Right forelimb (tissue), 1 donor: ENCODE results near the gene NUDT3.
"Not testable (repeated sequence)": the region's sequence is repeated elsewhere in the genome, so short reads cannot be mapped to it uniquely, and the experiment has no call there.

Experiments used
- DNase-seq: peaks from one replicate; pipeline ENCODE4 v3.0.0-alpha.2; 2018

The NUDT3 gene

DNA sequence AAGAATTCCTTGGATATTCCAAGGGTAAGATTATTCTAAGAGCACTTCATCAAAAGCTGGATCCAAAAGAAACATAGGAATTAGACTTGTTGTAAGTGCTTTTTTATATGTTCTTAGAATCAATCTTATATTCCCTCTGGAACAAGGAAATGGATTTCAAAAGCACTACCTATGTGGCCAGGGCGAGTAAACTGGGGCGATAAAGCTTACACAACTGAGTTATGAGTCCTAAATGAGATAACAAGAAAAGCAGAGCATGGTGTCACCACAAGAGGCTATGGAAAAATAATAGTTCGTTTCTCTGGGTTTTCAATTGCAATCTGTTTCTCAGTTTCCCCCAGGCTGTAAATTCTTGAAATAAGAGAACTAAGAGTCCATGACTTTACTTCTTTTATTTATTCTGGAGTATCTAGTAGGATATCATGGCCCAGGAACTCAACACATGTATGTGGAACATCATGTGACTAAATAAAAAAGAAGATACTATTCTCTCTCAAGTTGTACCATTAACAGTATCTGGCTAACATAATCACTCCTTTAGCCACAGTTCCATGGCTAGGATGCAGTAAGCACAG lies 51.5 kb downstream of the NUDT3 start:
- DNase-seq, result no peak

DNA sequence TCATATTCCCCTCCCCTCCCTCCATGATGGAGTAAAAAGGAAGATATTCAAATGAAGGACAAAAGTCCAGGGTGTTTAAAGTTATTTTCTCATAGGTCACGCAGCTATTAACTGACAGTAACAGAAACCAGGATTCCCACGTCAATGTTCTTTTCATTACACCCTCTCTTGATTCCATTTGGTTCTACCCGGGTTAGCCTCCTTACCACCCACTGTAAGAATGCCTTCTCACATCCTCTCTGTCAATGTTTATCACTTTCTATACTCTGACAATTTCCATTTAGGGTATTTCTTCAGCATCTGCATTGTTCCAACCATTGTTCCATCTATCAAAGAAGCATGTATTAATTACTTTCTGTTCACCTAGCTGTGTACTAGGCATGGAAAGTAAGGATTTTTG lies 52.1 kb downstream of the NUDT3 start:
- no peak for DNase-seq

DNA sequence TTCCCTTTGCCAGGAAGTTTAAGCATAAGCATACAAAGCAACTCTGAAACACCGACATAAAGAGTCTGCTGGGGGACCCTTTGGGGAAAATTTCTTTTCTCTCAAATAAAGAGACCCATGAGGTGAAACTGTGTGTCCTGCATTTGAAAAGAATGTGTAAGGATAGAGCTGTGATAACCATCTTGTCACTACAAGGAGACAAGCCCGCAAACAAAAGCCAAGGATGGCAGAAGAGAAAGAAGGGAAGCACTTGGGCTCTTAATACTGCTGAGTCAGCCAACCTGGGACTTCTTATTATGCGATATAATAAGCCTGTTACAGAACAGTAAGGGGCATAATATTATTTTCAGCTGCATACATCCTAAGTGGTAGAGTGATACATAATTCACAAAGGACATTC lies 52.5 kb downstream of the NUDT3 start:
- no peak for DNase-seq

DNA sequence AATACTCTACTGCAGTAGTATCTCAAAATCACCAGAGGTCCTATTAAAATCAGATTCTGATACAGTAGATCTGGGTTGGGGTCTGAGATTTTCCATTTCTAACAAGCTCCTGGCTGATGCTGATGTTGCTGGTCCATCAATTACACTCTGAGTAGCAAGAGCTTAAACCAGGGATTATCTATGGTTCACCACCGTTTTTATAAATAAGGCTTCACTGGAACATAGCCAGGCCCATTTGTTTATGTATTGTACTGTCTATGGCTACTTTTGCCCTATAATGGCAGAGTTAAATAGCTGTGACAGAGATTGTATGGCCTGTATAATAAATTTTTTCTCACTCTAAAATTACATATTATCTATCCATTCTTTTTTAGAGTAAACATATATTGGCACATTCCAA lies 53.0 kb downstream of the NUDT3 start:
- no peak for DNase-seq

DNA sequence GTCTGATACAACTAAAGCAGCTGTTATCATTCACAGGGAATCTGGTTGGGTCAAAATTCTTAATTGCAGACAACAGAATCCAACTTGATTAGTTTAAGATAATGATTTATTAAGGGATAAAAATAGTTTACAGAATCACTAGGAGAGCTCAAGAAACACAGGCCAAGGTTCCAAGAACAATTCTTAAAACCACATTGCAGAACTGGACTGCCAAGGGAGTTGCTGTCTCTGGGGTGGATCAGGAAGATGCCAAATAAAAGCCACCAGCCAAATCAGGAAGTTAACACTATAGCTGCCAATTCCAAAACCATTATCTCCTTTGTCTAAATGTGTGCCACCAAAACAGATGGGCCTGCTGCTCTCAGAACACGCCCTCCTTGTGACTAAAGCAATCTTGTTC lies 53.7 kb downstream of the NUDT3 start:
- no peak for DNase-seq

DNA sequence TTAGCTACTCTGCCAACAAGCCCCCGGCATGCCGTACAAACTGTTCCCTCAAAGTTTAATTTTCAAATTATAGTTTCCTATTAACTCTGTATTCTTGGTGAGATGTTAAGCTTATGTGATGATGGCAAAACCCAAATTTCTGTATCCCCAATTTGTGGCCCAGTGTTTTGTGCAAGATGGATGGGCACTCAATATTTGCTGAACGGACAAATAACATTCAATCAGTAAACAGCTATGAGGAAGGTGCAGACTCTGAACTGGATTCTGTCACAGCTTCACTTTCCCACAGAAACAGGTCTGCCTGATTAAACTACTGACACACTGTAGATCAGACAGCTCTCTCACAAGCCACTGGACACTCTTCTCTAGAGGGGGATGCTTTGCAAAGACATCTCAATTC lies 54.1 kb downstream of the NUDT3 start:
- DNase-seq, result no peak

DNA sequence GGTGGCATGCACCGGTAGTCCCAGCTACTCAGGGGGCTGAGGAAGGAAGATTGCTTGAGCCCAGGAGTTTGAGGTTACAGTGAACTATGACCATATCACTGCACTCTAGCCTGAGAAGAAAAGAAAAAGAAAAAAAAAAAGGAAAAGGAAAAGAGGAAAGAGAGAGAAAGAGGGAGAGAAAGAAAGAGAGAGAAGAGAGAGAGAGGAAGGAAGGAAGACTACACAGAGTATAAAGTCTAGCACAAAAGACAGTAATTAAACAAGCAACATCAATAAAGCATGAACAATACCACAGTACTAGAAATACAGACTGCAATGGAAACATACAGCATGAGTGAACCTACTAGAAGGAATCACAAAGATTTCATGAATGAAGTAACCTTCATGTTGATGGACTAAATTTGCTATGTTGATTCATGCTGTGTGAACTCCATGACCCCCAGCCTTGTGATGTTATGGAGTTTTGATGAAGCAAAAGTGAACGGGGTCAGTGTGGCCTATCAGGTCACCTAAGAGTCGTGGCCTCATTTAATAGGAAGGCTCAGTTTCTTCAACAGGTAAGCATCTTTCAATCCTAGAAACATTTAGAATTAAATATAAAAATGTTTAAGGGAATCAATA lies 57.6 kb downstream of the NUDT3 start:
- DNase-seq, result no peak

DNA sequence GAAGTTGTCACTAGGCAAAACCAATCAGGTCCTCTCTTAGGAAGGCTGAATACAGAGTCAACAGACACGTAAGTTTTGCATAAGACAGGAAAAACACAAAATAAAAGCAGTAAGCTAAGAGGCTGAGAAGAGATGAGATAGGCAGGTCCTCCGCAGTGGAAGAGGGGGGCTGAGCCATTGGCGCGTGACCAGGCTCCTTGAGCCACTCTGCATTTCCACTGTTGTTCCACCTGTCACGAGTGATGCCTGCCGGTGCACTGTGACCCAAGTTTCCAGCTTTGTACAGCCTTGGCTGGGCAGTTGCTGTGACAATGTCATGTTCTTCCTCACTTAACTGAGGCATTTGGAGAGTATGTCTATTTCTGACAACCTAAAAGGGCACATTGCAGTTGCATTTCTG lies 58.6 kb downstream of the NUDT3 start:
- no peak for DNase-seq

DNA sequence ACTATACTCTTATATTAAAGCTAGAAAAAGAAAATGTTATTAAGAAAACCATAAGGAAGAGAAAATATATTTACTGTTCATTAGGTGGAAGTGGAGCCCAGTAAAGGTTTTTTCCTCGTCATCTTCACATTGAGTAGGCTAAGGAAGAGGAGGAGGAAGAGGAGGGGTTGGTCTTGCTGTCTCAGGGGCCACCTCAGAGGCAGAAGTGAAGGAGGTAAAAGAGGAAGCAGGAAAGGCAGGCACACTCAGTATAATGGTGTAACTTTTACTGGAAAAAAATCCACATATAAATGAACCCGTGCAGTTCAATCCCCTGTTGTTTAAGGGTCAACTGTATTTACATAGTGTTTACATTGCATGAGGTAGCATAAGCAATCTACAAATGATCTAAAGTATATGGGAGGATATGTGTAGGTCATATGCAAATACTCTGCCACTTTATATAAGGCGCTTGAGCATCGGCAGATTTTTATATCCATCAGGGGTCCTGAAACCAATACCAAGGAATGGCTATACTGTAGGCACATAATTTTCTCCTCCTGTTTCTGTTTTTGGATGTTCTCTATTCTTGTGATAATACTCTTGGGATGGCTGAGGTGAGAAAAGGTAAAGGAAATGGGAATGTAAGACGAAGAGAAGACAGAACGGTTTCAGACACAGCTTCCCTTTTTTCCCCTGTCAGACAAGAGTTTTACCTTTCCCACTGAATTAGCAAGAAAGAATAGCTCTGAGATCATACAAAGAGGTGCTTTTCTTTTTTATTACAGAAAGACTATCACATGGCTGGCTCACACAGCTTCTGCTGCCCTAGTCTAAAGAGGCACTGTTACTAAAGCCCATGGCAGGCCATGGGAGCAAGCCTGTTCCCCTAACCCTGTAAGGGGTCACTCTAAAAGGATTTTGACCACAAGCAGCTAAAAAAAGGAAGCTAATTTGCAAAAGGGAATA lies 59.9 kb downstream of the NUDT3 start:
- no peak for DNase-seq

DNA sequence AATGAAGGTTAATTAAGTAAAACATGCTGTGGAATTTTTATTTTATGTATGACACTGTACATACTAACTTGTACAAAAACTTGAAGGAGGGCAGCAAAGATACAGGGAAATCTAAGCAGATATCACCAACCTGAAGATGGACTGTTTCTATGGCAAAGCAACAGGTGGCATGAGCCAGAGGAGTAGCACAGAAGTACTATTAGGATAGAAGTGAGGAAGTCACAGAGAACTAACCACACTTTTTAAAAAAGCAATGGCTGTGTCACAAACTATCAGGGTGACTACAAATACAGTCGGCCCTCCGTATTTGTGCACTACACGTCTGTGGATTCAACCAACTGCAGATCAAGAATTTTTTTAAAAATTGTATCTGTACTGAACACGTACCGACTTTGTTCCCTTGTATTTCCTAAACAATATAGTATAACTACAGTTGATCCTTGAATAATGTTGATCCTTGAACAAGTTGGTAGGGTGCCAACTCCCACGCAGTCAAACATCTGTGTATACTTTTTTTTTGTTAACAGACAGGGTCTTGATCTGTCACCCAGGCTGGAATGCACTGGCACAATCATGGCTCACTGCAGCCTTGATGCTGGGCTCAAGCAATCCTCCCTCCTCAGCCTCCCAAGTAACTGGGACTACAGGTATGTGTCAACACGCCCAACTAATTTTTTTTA lies 61.0 kb downstream of the NUDT3 start:
- no peak for DNase-seq

DNA sequence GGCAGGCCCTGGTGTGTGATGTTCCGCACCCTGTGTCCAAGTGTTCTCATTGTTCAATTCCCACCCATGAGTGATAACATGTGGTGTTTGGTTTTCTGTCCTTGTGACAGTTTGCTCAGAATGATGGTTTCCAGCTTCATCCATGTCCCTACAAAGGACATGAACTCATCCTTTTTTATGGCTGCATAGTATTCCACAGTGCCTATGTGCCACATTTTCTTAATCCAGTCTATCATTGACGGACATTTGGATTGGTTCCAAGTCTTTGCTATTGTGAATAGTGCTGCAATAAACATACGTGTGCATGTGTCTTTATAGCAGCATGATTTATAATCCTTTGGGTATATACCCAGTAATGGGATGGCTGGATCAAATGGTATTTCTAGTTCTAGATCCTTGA lies 62.7 kb downstream of the NUDT3 start:
- DNase-seq, result not testable (repeated sequence)

DNA sequence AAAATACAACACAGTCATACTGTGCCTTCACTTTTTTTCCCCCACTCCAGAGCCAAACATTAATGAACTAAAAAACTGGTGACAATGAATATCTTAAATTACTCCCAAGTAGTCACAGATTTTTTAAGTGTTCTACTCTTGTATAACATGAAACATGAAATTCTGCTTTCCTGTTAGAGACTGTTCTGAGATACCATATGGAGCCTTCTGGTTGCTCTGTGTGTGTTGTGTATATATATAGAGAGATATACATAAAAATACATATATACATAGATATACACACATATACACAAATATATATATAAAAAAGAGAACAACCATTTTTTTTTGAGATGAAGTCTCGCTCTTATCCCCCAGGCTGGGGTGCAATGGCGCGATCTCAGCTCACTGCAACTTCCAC lies 63.5 kb downstream of the NUDT3 start:
- no peak for DNase-seq

DNA sequence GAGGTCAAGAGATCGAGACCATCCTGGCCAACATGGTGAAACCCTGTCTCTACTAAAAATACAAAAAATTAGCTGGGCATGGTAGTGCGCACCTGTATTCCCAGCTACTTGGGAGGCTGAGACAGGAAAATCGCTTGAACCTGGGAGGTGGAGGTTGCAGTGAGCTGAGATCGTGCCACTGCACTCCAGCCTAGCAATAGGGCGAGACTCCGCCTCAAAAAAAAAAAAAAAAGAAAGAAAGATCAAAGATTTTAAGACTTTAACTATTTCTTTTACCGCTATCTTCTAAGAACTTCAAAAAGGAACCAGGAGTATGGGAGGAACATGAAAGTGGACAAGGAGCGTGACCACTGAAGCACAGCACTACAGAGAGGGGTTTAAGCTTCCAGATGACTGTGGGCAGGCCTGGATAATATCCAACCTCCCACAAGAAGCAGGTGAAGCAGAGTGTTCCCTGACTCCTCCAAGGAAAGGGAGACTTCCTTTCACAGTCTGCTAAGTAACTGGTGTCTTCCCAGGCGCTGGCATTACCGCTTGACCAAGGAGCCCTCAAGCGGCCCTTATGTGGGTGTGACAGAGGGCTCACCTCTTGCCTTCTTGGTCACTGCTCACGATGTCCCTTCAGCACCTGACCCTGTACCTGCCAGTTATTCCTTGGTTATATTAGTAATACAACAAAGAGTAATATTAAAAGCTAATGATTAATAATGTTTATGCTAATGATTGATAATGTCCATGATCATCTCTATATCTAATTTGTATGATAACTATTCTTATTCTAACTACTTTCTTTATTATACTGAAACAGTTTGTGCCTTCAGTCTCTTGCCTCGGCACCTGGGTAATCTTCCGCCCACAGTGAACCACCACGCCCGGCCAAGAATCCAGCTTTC lies 64.9 kb downstream of the NUDT3 start:
- not testable (repeated sequence) for DNase-seq

DNA sequence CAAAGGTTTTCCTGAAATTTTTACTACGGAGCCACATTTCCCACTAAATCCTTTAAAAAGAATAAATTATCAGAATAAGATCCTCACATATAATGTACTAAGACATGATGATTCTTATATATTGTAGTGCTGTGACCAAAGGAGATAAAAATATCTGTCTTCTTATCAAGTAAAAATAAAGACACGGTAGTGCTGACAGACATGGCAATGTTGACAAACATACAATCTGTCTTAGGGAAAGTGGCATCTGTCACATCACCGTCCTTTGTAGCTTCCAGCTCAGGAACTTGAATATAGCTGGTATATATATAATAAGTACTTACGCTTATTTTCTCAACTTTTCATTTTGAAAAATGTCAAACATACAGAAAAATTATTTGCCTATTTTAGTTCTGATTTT lies 66.8 kb downstream of the NUDT3 start:
- DNase-seq, result no peak

DNA sequence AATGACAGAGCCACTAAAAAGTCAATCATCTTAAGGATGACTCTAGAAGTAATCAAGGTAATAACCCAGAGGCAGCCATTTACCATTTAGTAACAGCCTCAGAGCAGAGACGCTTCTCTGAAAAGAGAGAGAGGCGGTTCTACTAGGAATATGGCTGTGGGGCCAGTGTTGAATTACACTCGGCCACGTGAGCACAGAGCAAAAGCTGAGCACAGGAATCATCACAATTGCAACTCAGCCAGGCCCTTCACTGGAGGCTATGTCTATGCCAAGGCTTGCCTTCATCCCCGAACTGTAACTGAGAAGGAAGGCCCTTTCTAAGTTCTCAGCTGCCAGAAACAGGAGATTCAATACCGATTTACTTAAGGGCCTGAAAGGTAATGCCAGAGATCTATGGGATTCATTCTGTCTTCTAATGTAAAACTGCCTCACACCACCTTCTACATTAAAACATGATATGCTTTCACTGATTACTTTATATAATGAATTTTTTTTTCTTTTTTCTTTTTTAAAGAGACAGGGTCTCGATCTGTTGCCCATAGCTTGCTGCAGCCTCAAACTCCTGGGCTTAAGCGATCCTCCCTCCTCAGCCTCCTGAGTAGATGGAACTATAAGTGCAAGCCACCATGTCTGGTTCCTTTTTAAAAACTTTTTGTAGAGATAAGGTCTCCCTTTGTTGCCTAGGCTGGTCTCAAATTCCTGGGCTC lies 67.6 kb downstream of the NUDT3 start:
- peak; percentile 67 for DNase-seq

DNA sequence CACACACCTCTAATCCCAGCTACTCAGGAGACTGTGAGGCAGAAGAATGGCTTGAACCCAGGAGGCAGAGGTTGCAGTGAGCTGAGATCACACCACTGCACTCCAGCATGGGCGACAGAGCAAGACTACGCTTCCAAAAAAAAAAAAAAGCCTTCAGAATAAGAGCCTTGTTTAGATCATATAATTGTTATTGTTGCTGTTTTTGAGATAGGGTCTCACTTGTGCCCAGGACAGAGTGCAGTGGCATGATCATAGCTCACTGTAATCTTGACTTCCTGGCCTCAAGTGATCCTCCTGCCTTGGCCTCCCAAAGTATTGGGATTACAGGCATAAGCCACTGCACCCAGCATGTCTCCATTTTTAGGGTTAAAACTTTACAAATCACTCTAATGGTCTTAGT lies 68.2 kb downstream of the NUDT3 start:
- DNase-seq, result not testable (repeated sequence)

DNA sequence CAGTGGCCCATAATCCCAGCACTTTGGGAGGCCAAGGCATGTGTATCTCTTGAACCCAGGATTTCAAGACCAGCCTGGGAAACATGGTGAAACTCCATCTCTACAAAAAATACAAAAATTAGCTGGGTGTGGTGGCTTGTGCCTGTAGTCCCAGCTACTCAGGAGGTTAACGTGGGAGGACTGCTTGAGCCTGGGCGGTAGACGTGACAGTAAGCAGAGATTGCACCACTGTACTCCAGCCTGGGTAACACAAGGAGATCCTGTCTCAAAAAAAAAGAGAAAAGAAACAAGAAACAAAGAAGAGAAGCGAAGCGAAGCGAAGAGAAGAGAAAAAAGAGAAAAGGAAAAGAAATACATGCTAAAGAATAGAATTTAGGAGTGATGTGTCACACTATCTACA lies 69.2 kb downstream of the NUDT3 start:
- DNase-seq, result no peak

DNA sequence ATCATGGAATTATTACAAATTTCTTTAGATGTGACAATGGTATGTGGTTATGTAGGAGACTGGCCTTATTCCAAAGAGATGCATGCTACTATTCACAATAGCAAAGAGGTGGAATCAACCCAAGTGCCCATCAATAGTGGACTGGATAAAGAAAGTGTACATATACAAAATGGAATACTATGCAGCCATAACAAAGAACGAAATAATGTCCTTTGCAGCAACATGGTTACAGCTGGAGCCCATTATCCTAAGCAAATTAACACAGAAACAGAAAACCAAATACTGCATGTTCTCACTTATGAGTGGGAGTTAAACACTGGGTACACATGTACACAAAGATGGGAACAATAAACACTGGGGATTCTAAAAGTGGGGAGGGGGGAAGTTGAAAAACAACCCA lies 69.7 kb downstream of the NUDT3 start:
- no peak for DNase-seq

DNA sequence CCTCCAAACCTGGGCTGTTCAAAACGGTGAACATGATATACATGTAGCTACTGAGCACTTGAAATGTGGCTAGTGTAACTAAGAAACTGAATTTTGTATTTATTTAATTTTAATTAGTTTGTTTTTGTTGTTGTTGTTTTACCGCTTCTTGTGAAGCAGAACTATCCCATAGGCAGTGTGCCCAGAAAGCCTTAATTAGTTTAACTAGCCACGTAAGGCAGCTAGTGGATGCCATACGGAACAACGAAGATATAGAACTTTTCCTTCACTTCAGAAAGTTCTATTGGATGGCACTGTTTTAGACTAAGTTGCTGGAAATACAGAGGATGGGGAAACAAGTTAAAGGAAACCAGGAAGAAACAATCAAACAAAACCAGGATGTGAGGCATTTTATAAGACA lies 70.6 kb downstream of the NUDT3 start:
- no peak for DNase-seq

DNA sequence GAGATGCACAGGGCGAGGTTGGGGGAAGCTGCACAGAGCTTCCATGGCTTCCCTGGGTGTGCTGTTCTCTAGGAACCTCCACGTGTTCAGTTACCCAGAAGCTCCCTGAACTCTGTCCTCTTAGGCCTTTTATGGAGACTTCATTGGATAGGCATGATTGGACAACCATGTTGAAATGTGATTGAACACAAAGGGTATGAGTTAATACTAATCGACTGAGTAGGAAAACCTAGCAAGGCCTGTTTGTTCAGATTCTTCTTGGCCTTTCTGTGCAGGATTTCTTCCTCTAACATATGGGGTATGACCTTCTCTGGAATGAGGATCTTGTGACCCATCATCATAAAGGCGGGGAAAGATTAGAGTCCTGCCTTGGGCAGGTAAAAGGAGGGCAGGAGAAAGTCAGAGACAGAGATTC lies 73.0 kb downstream of the NUDT3 start:
- no peak for DNase-seq
